NK-92 (cell line): ENCODE measurements around the gene RORC.

Experiments used
- DNase-seq: peaks from one replicate; lab custom pipeline; 2025; ENCODE audit not compliant: unreplicated experiment; lab: John Stamatoyannopoulos, UW

RORC gene

DNA sequence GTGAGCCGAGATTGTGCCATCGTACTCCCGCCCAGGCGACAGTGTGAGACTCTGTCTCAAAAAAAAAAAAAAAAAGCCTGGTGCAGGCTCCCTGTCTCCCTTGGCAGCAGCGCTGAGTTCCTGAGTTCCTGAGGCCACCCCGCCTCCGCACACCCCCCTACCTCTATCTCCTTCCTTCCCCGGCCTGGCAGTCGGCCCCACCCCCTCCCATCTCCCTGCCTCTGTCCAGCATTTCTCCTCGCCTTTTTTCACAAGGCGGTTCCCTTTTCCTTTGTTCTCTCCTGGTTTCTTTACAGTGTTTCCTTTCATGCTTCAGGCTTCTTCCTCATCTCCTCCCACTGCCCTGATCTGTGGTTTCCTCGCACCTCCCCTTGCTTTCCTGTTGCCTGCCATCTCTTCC, 2.7 kb downstream of the RORC start:
- no peak for DNase-seq

- no peak for DNase-seq
Measured at GRCh38 chr1:151827853-151828252, 3.7 kb downstream of the RORC start.

DNA sequence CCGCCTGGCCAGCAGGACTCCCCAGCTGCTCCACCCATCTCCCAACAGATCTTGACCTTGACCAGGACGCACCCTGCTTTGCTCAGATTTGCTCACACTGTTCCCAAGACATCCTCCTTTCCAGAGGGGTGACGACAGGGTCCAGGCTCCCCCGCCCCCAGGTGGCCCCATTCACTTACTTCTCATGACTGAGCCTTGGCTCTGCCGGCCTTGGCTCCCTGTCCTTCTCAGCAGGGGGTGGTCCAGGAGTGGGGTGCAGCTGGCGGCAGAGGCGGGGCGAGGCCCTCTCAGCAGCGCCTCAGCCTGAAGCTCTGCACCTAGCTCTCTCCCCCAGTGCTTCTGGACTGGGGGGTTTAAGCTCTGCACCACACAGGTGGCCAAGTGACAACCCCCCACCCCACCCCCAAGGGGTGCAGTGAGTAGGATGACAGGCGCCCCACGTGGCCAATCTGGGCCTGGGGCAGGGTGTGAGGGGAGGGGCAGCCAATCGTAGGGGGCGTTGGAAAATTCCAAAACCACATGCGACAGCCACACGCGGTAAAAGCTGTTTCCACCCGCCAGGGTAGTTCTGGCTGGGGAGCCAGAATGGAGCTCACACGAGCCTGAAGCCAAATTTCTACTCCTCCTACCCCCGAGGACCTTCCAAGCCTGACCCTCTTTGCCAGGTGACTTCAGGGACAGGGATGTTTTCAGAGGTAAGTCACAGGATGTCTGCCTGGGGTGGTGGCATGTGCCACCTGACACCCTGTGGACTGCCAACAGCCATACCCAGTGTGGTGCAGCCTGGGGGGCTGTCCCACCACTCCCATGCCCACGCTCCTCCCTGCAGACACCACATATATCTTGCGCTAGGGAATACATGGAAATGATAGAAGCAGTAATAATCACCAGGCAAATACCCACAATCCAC, 5.6 kb downstream of the RORC start:
- DNase-seq = no peak

GRCh38 chr1:151825204-151825603, 6.4 kb downstream of the RORC start:
- no peak for DNase-seq

- DNase-seq = no peak
Measured at GRCh38 chr1:151823175-151823574, 8.4 kb downstream of the RORC start.

DNA sequence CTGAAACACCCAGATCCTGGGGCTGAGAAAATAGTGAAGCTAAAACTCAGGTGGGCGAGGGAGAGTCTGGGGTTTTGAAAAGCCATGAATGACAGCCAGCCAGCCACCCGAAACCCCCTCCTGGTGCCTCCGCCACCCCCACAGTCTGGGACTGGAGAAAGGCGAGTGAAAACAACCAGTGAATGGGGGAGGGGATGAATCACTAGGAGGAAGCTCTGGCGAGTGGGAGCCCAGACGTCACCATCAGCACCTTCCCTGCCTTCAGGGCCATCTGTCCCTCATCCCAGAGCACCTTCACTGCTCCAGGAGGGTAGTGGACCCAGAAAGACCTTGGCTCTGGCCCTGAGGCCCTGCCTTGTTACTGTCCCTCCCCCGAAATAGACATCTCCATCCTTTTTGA, 9.2 kb downstream of the RORC start:
- DNase-seq = no peak

GRCh38 chr1:151820940-151821339, 10.7 kb downstream of the RORC start:
- DNase-seq = no peak

GRCh38 chr1:151819976-151820623, 11.5 kb downstream of the RORC start:
- no peak for DNase-seq

- no peak for DNase-seq
Measured at GRCh38 chr1:151819227-151819835, 12.3 kb downstream of the RORC start.

- DNase-seq = no peak
Measured at GRCh38 chr1:151817353-151817730, 14.3 kb downstream of the RORC start.

GRCh38 chr1:151816548-151817352, 14.9 kb downstream of the RORC start:
- DNase-seq = no peak

- DNase-seq = no peak
Measured at GRCh38 chr1:151815716-151816327, 15.8 kb downstream of the RORC start.

GRCh38 chr1:151814971-151815545, 16.5 kb downstream of the RORC start:
- DNase-seq = no peak

DNA sequence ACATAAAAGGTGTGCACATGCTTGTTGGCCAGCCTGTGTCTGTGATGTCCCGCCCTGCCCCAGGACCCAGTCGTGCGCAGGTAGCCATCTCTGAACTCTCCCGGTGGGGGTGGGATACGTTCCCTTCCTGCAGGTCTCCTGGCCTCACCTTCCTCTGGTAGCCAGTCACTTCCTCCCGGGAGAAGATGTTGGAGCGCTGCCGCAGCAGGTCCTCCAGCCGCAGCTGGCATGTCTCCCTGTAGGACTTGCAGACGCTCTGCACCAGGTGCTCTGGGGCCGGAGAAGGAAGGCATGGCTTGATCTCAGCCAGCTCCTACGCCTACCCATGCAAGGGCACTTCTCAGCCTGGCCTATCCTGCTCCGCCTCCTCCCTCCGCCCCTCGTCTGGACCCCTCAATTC, 17.2 kb downstream of the RORC start:
- no peak for DNase-seq

DNA sequence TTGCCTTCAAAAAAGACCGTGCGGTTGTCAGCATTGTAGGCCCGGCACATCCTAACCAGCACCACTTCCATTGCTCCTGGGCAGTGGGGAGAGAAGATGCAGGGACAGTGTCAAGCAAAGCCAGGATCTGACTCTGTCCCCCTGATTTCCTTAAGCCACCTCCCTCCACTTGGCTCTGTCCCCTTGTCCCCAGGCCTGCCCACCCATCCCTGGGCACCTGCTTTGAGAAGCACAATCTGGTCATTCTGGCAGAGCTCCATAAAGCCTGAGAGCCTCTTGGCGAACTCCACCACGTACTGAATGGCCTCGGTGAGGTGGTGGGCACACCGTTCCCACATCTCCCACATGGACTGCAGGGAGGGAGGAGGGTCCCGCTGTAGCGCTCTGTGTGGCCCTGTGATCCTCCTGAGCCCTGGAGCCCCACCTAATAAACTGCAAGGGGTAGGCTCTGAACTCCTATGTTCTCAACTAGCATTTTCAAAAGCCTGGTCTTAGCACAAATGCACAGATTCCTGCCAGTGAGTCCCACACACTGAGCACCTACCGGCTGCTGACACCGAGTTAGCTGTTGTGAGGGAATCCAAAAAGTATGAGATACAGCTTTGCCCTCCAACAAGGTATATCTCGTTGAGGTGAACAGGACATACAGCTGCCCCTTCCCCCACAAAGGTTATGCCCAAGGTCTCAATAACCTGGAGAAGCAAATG, 18.2 kb downstream of the RORC start:
- no peak for DNase-seq

DNA sequence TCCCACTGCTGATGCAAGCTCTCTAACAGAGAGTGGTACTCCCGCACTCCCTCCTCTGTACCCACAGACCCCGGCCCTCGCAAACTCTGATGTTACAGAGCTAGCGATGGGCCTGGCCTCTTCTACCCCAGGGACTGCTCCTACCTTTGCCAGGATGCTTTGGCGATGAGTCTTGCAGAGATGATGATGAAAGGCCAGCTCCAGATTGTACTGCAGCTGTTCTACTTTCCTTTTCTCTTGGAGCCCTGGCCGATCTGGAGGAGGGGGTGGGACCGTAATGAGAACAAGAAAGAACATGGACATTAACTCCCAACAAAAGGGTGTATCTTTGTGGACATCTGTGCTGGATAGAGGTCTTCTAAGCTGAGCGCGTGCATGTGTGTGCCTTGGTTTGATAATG, 20.4 kb downstream of the RORC start:
- DNase-seq = no peak

DNA sequence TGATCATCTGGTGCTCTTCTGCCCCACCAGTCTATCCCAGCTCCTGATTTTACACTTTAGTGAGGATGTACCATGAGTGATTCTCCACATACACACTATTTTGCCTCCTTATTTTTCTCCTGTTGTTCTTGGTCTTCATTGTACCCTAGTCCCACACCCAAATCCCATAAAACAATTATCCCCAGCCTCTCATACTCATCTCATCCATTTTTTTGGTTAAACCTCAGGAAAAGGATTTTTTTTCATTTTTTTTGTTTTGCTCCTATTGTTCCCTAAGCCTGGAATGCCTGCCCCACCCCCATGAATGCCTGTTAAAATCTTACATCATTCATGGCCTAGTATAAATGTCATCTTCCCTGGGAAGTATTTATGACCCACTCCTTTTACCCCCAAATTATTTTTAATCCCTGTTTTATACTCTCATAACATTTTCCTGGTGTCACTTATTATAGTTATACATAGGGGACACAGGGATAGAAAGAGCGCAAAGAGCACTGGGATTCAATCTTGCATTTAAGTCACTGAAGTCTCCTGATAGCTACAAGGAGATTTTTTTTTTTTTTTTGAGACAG, 21.5 kb downstream of the RORC start:
- no peak for DNase-seq

DNA sequence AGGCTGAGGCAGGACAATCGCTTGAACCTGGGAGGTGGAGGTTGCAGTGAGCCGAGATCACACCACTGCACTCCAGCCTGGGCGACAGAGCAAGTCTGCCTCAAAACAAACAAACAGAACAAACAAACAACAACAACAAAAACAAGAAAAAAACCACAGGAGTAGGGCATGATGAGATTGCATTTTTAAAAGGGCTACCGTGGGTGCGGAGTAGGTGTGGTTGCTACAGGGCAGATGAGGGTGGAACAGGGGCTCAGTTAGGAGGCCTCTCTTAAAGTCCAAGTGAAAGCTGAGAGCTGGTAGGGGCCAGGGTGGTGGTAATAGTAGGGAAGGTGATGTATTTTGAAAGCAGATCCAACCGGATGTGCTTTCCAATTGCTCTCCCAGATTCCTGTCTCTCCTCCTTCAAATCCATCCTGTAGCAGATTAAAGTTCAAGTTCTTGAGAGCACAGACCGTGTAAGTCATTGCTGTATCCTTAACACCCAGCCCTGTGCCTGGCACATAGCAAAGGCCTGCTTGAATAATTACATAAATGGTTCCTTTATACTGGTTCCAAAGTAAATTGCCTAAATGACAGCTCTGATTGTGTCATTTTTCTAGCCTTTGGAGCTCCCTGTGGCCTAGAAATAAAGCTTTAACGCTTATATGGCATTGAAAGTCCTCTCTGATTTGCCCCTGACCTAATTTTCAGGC, 22.2 kb downstream of the RORC start:
- DNase-seq = no peak

- DNase-seq = no peak
Measured at GRCh38 chr1:151807766-151808165, 23.8 kb downstream of the RORC start.
